Activated CD4-positive, alpha-beta T cell treated with anti-CD3 and anti-CD28 coated beads for 1 hour (primary cell): ENCODE data around the gene SPPL2B.

Experiments
- DNase-seq: peaks from one replicate; pipeline ENCODE4 v3.0.0-alpha.2; 2020

Gene SPPL2B

GRCh38 chr19:2302319-2303210 is 25.9 kb upstream of the SPPL2B start:
- DNase-seq, result no peak

GRCh38 chr19:2303211-2303798 is 25.2 kb upstream of the SPPL2B start:
- no peak for DNase-seq

GRCh38 chr19:2305452-2306280 is 22.8 kb upstream of the SPPL2B start:
- DNase-seq, result no peak

- DNase-seq, result no peak
Observed at GRCh38 chr19:2306281-2306806, 22.1 kb upstream of the SPPL2B start.

- DNase-seq, result no peak
Observed at GRCh38 chr19:2306971-2307370, 21.5 kb upstream of the SPPL2B start.

- no peak for DNase-seq
Observed at GRCh38 chr19:2307518-2308012, 20.9 kb upstream of the SPPL2B start.

- DNase-seq, result no peak
Observed at GRCh38 chr19:2308114-2308556, 20.3 kb upstream of the SPPL2B start, which contains the start of gene LINGO3. Gene LINGO3, minus strand, starts transcription at chr19:2308154. Its CDS starts 16,378 bp downstream, at chr19:2291776.

- no peak for DNase-seq
Observed at GRCh38 chr19:2309734-2310362, 18.6 kb upstream of the SPPL2B start.

GRCh38 chr19:2311093-2311492 is 17.4 kb upstream of the SPPL2B start:
- DNase-seq, result no peak

- DNase-seq, result no peak
Observed at GRCh38 chr19:2312820-2313501, 15.5 kb upstream of the SPPL2B start.

GRCh38 chr19:2315121-2315817 is 13.2 kb upstream of the SPPL2B start:
- no peak for DNase-seq

GRCh38 chr19:2315818-2316353 is 12.6 kb upstream of the SPPL2B start:
- no peak for DNase-seq

- no peak for DNase-seq
Observed at GRCh38 chr19:2317300-2317699, 11.2 kb upstream of the SPPL2B start.

GRCh38 chr19:2317756-2318155 is 10.7 kb upstream of the SPPL2B start:
- DNase-seq, result no peak

GRCh38 chr19:2318923-2319322 is 9.6 kb upstream of the SPPL2B start:
- no peak for DNase-seq

- DNase-seq, result no peak
Observed at GRCh38 chr19:2319551-2319950, 8.9 kb upstream of the SPPL2B start.

- DNase-seq, result no peak
Observed at GRCh38 chr19:2320049-2320448, 8.4 kb upstream of the SPPL2B start.

GRCh38 chr19:2320939-2321338 is 7.5 kb upstream of the SPPL2B start:
- no peak for DNase-seq

- no peak for DNase-seq
Observed at GRCh38 chr19:2321565-2322283, 6.8 kb upstream of the SPPL2B start.

- no peak for DNase-seq
Observed at GRCh38 chr19:2323707-2324106, 4.8 kb upstream of the SPPL2B start.
